Nephron (organoid): ENCODE measurements around the gene UBE2F.

Experiments
- H3K27ac Mint-ChIP-seq, 3 experiments: 2 replicates each; pipeline ENCODE4 v1.8.0; 2020; ENCODE audit warnings: mixed read lengths in 3 of 3, mild to moderate bottlenecking in 2 of 3, moderate library complexity in 1 of 3
- H3K27me3 Mint-ChIP-seq: 2 replicates; pipeline ENCODE4 v1.8.0; 2021; ENCODE audit warnings: low read depth, mild to moderate bottlenecking, moderate library complexity, mixed read lengths
- H3K36me3 Mint-ChIP-seq: 2 replicates; pipeline ENCODE4 v1.8.0; 2020; ENCODE audit warnings: low read depth, mixed read lengths
- H3K4me1 Mint-ChIP-seq: 2 replicates; pipeline ENCODE4 v1.8.0; 2020; ENCODE audit warnings: mixed read lengths
- H3K4me3 Mint-ChIP-seq, 3 experiments: 2 replicates each; pipeline ENCODE4 v1.8.0; 2020; ENCODE audit warnings: mild to moderate bottlenecking in 3 of 3, mixed read lengths in 3 of 3, moderate library complexity in 2 of 3
- H3K9me3 Mint-ChIP-seq: 2 replicates; pipeline ENCODE4 v1.8.0; 2020; ENCODE audit warnings: mixed read lengths
- TF ChIP-seq, protein P1 (sequence below), 3 experiments: fragments of 200-600 bp; sonication (generic); IDR thresholded peaks; one replicate each; pipeline ENCODE4 v1.5.0; 2021; ENCODE audit warnings: antibody characterized with exemption in 3 of 3; ENCODE audit not compliant: unreplicated experiment in 3 of 3

The UBE2F gene

DNA sequence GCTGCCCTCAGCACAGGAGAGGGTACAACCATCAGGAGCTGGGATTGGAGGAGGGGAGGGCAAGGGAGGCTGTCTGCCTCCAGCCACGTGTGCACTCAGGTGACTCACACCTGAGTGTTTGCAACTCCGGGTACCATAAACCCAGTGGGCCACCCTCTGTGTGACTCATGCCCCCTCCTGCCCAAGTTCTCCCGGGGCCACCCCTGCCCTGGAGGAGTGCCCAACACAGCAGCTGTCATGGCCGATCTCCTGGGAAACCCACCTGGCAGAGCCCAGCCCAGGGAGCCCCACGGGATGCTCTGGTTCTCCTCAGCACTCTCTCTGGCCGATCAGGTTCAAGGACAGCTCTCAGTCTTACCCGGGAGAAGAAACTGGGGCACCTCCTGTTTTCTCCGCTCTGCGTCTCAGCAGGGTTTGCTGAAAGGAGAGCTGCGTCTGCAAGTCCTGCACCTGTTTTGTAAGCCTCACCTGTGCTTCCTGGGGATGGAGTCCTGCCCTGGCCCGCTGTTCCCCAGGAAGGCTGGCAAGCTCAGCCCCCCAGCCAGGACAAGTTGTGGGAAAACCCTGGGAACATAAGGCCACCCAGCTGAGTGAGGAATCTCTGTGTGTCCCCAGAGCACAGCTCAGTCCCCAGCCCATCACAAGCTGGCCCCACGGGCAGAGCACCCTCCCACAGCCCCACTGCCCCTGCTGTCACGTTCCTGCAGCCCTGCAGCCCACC lies 44.0 kb upstream of the UBE2F start:
- Mint-ChIP-seq H3K27me3 (peaks cover 20% of the 10 kb centered on the region), H3K27ac (no peak overlapping the region)

DNA sequence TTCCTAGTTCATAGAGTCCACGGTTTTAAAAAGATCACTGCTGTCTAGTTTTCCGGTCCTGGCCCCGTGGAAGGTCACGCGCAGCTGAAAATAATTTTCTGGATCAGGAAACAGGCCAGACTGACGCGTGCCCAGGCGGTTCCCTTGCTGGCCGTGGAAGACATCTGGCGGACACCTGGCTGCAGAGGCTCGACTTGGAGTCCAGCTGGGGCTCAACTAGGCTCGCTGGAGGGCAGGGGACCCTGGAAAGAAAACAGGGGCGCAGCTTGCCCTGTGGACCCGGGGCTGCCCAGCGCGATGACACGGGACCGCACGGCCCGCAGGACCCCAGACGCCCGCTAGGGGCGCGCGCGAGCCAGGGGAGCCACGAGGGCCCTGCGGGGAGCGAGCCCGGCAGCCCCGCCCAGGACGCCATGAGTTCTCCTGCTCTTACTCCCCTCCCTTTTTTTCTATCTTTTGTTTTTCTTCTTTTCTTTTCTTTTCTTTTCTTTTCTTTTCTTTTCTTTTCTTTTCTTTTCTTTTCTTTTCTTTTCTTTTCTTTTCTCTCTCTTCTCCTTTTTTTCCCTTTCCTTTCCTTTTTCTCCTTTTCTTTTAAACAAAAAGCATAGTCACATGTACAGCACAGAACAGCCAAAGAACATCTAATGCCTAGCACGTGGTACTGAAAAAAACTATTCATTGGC lies 43.2 kb upstream of the UBE2F start:
- no peaks in the 10 kb centered on the region for H3K36me3 Mint-ChIP-seq
- no peak overlapping the region for H3K27ac Mint-ChIP-seq
- peaks cover 2% of the 10 kb centered on the region for H3K9me3 Mint-ChIP-seq
- peak overlapping the region in 2 of 3 experiments; percentile 19 to 31 for H3K4me3 Mint-ChIP-seq
- peaks cover 20% of the 10 kb centered on the region for H3K27me3 Mint-ChIP-seq
- TF ChIP-seq, protein P1, sequence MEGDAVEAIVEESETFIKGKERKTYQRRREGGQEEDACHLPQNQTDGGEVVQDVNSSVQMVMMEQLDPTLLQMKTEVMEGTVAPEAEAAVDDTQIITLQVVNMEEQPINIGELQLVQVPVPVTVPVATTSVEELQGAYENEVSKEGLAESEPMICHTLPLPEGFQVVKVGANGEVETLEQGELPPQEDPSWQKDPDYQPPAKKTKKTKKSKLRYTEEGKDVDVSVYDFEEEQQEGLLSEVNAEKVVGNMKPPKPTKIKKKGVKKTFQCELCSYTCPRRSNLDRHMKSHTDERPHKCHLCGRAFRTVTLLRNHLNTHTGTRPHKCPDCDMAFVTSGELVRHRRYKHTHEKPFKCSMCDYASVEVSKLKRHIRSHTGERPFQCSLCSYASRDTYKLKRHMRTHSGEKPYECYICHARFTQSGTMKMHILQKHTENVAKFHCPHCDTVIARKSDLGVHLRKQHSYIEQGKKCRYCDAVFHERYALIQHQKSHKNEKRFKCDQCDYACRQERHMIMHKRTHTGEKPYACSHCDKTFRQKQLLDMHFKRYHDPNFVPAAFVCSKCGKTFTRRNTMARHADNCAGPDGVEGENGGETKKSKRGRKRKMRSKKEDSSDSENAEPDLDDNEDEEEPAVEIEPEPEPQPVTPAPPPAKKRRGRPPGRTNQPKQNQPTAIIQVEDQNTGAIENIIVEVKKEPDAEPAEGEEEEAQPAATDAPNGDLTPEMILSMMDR (IDR thresholded peaks at IDR 0.05; ENCODE audit: unreplicated experiment in 3 of 3): peak; percentile 97 to 99 (median 99)
- H3K4me1 Mint-ChIP-seq: peaks cover 4% of the 10 kb centered on the region

More for the DNA sequence above, 44.0 kb upstream of the UBE2F start:
- TF ChIP-seq, protein P1 (IDR thresholded peaks at IDR 0.05; ENCODE audit: unreplicated experiment in 3 of 3): no peak
- Mint-ChIP-seq H3K4me1 (peaks cover 4% of the 10 kb centered on the region), H3K4me3 (no peak overlapping the region), H3K36me3 (no peaks in the 10 kb centered on the region), H3K9me3 (peaks cover 2% of the 10 kb centered on the region)

DNA sequence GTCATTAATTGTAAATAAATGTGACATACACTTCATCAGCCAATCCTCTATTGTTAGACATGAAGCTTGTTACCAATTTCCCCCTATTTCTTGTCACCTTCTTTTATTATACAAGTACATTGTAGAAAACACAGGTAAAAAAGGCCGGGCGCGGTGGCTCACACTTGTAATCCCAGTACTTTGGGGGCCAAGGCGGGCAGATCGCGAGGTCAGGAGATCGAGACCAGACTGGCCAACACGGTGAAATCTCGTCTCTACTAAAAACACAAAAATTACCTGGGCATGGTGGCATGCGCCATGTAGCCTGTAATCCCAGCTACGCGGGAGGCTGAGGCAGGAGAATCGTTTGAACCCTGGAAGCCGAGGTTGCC lies 42.7 kb upstream of the UBE2F start:
- Mint-ChIP-seq H3K9me3 (peaks cover 2% of the 10 kb centered on the region), H3K27ac (no peak overlapping the region), H3K27me3 (peaks cover 20% of the 10 kb centered on the region), H3K4me1 (peaks cover 4% of the 10 kb centered on the region), H3K36me3 (no peaks in the 10 kb centered on the region), H3K4me3 (peak overlapping the region in 1 of 3 experiments; percentile 31)
- TF ChIP-seq, protein P1 (IDR thresholded peaks at IDR 0.05; ENCODE audit: unreplicated experiment in 3 of 3): no peak

DNA sequence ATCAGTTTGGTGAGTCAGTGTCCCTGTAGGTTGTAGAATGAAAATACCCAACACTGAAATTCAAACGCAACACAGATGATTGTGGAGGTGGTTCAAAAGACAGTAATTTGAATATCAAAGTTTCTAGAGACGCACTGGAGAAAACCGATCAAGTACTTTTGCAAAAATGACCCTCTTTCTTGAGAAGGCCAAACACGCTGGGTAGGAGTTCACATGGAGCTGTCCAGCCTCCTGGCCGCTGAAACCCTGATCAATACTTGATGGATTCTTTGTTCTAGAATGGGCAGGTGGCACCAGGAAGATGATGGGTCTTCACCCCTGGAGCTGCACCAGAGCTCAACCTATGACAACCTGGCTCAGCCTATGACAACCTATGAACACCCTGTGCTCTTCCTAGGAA lies 39.7 kb upstream of the UBE2F start:
- peaks cover 2% of the 10 kb centered on the region for H3K9me3 Mint-ChIP-seq
- no peak overlapping the region for H3K4me3 Mint-ChIP-seq
- no peaks in the 10 kb centered on the region for H3K36me3 Mint-ChIP-seq
- H3K27ac Mint-ChIP-seq: no peak overlapping the region
- H3K4me1 Mint-ChIP-seq: peaks cover 11% of the 10 kb centered on the region
- peaks cover 20% of the 10 kb centered on the region for H3K27me3 Mint-ChIP-seq
- TF ChIP-seq, protein P1 (IDR thresholded peaks at IDR 0.05; ENCODE audit: unreplicated experiment in 3 of 3): no peak

DNA sequence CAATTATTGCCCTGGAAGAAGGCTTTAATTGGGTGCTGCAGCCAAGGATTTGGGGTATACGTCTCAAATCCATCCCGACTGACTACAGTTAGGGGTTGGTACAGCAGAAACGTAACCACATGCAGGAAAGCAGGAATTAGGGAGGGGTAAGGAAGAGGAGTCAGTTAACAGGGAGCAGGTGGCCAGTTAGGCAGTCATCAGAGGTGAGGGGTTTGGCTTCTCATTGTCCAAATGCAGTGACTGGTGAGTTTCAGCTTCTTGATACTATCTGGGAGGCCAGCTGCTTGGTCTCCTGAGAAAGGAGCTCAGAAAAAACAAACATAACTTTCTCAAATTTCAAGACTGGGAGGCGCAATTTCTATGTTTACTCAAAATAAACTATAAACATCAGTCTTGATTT lies 38.8 kb upstream of the UBE2F start:
- Mint-ChIP-seq H3K27me3 (peaks cover 20% of the 10 kb centered on the region), H3K4me1 (peaks cover 15% of the 10 kb centered on the region), H3K4me3 (no peak overlapping the region), H3K27ac (no peak overlapping the region), H3K36me3 (no peaks in the 10 kb centered on the region), H3K9me3 (peaks cover 2% of the 10 kb centered on the region)
- TF ChIP-seq, protein P1 (IDR thresholded peaks at IDR 0.05; ENCODE audit: unreplicated experiment in 3 of 3): no peak
